Bladder microvascular endothelial cell (primary cell): Measurements from ENCODE around the gene C3orf70. TPM values are rescaled to one million over a fixed set of nuclear protein-coding genes. Genes with fewer than 3 reads are reported as not detected.

Source experiments
- total RNA-seq: library from RNA; depleted of rRNA; stranded (reverse); fragments of >200 nt; gene quantifications from 2 replicates; pipeline ENCODE4 v1.2.3, GENCODE V29; 2014

C3orf70 gene, protein sequence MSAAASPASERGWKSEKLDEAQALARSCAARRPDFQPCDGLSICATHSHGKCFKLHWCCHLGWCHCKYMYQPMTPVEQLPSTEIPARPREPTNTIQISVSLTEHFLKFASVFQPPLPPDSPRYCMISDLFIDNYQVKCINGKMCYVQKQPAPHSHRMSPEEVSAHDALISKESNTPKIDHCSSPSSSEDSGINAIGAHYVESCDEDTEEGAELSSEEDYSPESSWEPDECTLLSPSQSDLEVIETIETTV
- total RNA-seq = 1.0 and 1.8 TPM in 2 replicates

GRCh38 chr3:185152410-185153170 is at the start of gene C3orf70:
Gene C3orf70, minus strand, starts transcription at chr3:185153060. Its CDS starts 237 bp downstream, at chr3:185152823.

Other genes with a start within 250 kb of the C3orf70 start
- 3.6 and 4.3 TPM in 2 replicates for gene EHHADH, start 101.0 kb upstream of the C3orf70 start, total RNA-seq
- gene MAP3K13, start 210.1 kb upstream of the C3orf70 start, total RNA-seq = 7.6 and 12.0 TPM in 2 replicates